Body of pancreas (tissue), 4 donors: Measurements from ENCODE around the gene HSPA1B.
"Not testable (repeated sequence)": the region's sequence is repeated elsewhere in the genome, so short reads cannot be mapped to it uniquely, and the experiment has no call there.

Source experiments
- CTCF ChIP-seq, 7 experiments: fragments of 450-650 bp in 4 of 7; fragments of 200-600 bp in 3 of 7; sonication (generic) in 3 of 7; IDR thresholded peaks; one replicate each; pipeline ENCODE4 v1.5.1; 2016 to 2019; ENCODE audit warnings: antibody characterized with exemption in 7 of 7
- POLR2A ChIP-seq, 3 donors: fragments of 450-650 bp; IDR thresholded peaks; one replicate each; pipeline ENCODE4 v1.6.1; 2016; ENCODE audit warnings: antibody characterized with exemption in 3 of 3, mild to moderate bottlenecking in 2 of 3

GRCh38 chr6:31817929-31818511, 9.5 kb upstream of the HSPA1B start:
- not testable (repeated sequence) for TF ChIP-seq CTCF, POLR2A (IDR thresholded peaks at IDR 0.05)
